Endodermal cell (in vitro differentiated cells): ENCODE data around the gene PARVB. TPM values are rescaled to one million over a fixed set of nuclear protein-coding genes. Genes with fewer than 3 reads are reported as not detected.
"Not testable (repeated sequence)": the region's sequence is repeated elsewhere in the genome, so short reads cannot be mapped to it uniquely, and the experiment has no call there.

Source experiments
- DNase-seq: peaks from one replicate; pipeline ENCODE4 v3.0.0-alpha.2; 2017
- H3K27ac ChIP-seq: 2 replicates; pipeline ENCODE4 v1.5.1; 2013; ENCODE audit warnings: mild to moderate bottlenecking, low read depth, low read length, moderate library complexity
- H3K27me3 ChIP-seq: 2 replicates; pipeline ENCODE4 v1.6.1; 2013; ENCODE audit warnings: mild to moderate bottlenecking, low read length, moderate library complexity; ENCODE audit not compliant: insufficient read depth, control insufficient read depth, poor library complexity, severe bottlenecking
- H3K36me3 ChIP-seq: 2 replicates; pipeline ENCODE4 v1.7.0; 2013; ENCODE audit warnings: mild to moderate bottlenecking, low read length, moderate library complexity; ENCODE audit not compliant: control insufficient read depth, insufficient read depth
- H3K4me1 ChIP-seq: one replicate; pipeline ENCODE4 v1.7.0; 2013; ENCODE audit warnings: low read length; ENCODE audit not compliant: control insufficient read depth, insufficient read depth
- H3K4me3 ChIP-seq: 2 replicates; pipeline ENCODE4 v1.5.1; 2013; ENCODE audit warnings: mild to moderate bottlenecking, low read length, moderate library complexity
- H3K9ac ChIP-seq: 2 replicates; pipeline ENCODE4 v1.6.1; 2013; ENCODE audit warnings: mild to moderate bottlenecking, low read length, moderate library complexity; ENCODE audit not compliant: poor library complexity, severe bottlenecking; ENCODE audit errors: extremely low read depth
- H3K9me3 ChIP-seq: 2 replicates; pipeline ENCODE4 v1.6.1; 2013; ENCODE audit warnings: mild to moderate bottlenecking, low read length, moderate library complexity; ENCODE audit not compliant: control insufficient read depth
- H3K27ac Mint-ChIP-seq: 2 replicates; pipeline ENCODE4 v1.8.0; 2020; ENCODE audit warnings: mixed read lengths
- H3K27me3 Mint-ChIP-seq: 2 replicates; pipeline ENCODE4 v1.8.0; 2021; ENCODE audit warnings: mild to moderate bottlenecking, mixed read lengths; ENCODE audit not compliant: insufficient read depth
- H3K36me3 Mint-ChIP-seq: 2 replicates; pipeline ENCODE4 v1.8.0; 2020; ENCODE audit warnings: low read depth, mixed read lengths
- H3K4me1 Mint-ChIP-seq: 2 replicates; pipeline ENCODE4 v1.8.0; 2020; ENCODE audit warnings: mixed read lengths
- H3K4me3 Mint-ChIP-seq: 2 replicates; pipeline ENCODE4 v1.8.0; 2020; ENCODE audit warnings: mild to moderate bottlenecking, moderate library complexity, mixed read lengths
- H3K9me3 Mint-ChIP-seq: 2 replicates; pipeline ENCODE4 v1.8.0; 2020; ENCODE audit warnings: mild to moderate bottlenecking, mixed read lengths
- WGBS, 2 experiments: methylation state at CpG; one replicate each; pipeline versions ENCODE4 v1.1.5 to v1.1.7; 2013; ENCODE audit warnings: missing lambda C conversion rate in 2 of 2, mixed read lengths in 1 of 2; ENCODE audit not compliant: insufficient coverage in 1 of 2, insufficient read length in 1 of 2; 5-methylcytosine and 5-hydroxymethylcytosine counted together
- total RNA-seq, 2 donors: library from RNA; stranded (reverse); fragmentation: NEBNext Ultra II Directional in 1 of 2; extraction: Animal tissue kit (Norgen Biotek cat#: 25700) in 1 of 2; gene quantifications; 2 replicates in 1 of 2; 3 replicates in 1 of 2; pipeline ENCODE4 v1.2.1, GENCODE V29; 2021
- TF ChIP-seq, protein P1 (sequence below): fragments of 200-600 bp; sonication (generic); conservative IDR thresholded peaks from 2 replicates; pipeline ENCODE4 v1.5.0; 2021; ENCODE audit warnings: antibody characterized with exemption, mild to moderate bottlenecking

PARVB gene
- total RNA-seq, 2 donors from 2014 or later = 29.6 to 32.3 TPM

DNA sequence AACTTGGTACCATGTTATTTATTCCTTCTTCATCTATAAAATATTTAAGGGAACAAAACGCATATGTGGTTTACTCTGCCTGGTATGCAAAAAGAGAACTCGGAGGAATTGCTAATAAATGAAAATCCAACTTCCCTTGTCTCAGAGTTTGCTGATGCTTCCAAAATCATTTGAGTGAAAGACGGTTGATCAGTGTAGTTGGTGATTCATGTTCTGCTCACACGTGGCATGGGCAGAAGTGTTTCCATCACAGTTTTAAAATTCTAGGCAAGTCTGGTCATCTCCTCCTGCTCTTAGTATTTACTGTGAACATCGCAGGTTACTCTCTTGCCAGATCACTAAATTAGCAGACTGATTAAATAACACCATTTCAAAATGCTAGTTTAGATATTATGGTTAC is 11.9 kb upstream of the PARVB start:
- Histone ChIP-seq H3K9ac (no peak overlapping the region), H3K27me3 (no peaks in the 10 kb centered on the region), H3K9me3 (no peaks in the 10 kb centered on the region), H3K4me1 (no peaks in the 10 kb centered on the region), H3K4me3 (no peak overlapping the region), H3K27ac (no peak overlapping the region), H3K36me3 (no peaks in the 10 kb centered on the region)
- TF ChIP-seq, protein P1, sequence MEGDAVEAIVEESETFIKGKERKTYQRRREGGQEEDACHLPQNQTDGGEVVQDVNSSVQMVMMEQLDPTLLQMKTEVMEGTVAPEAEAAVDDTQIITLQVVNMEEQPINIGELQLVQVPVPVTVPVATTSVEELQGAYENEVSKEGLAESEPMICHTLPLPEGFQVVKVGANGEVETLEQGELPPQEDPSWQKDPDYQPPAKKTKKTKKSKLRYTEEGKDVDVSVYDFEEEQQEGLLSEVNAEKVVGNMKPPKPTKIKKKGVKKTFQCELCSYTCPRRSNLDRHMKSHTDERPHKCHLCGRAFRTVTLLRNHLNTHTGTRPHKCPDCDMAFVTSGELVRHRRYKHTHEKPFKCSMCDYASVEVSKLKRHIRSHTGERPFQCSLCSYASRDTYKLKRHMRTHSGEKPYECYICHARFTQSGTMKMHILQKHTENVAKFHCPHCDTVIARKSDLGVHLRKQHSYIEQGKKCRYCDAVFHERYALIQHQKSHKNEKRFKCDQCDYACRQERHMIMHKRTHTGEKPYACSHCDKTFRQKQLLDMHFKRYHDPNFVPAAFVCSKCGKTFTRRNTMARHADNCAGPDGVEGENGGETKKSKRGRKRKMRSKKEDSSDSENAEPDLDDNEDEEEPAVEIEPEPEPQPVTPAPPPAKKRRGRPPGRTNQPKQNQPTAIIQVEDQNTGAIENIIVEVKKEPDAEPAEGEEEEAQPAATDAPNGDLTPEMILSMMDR = no peak
- Mint-ChIP-seq H3K9me3 (no peaks in the 10 kb centered on the region), H3K4me1 (peaks cover 3% of the 10 kb centered on the region), H3K27me3 (no peaks in the 10 kb centered on the region), H3K36me3 (no peaks in the 10 kb centered on the region), H3K4me3 (no peak overlapping the region), H3K27ac (no peak overlapping the region)
- DNase-seq = no peak
- 88 to 93% methylated on average over 5 of the region's 5 CpGs for WGBS, 2 experiments

DNA sequence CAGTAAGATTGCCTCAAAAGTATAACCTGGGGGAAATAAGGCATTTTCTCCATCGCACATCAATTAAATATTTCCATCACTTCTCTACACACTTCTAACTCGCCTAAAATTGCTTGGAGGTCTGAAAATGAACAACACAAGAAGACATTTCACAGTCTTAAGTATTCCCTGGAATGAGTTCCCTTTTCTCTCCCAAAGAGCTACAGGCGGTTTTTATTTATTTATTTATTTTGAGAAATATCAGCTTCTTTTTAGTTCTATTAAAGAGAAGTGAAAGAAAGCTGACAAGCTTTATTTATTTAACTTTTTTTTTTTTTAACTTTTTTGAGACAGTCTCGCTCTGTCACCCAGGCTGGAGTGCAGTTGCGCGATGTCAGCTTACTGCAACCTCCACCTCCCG is 11.5 kb upstream of the PARVB start:
- TF ChIP-seq, protein P1 = no peak
- Histone ChIP-seq H3K27me3 (no peaks in the 10 kb centered on the region), H3K9me3 (no peaks in the 10 kb centered on the region), H3K4me1 (no peaks in the 10 kb centered on the region), H3K27ac (no peak overlapping the region), H3K4me3 (no peak overlapping the region), H3K9ac (no peak overlapping the region), H3K36me3 (no peaks in the 10 kb centered on the region)
- Mint-ChIP-seq H3K36me3 (no peaks in the 10 kb centered on the region), H3K27ac (no peak overlapping the region), H3K9me3 (no peaks in the 10 kb centered on the region), H3K27me3 (no peaks in the 10 kb centered on the region), H3K4me1 (peaks cover 3% of the 10 kb centered on the region), H3K4me3 (no peak overlapping the region)
- WGBS, 2 experiments = 92 to 98% methylated on average over 2 to 6 of the region's 7 CpGs
- DNase-seq = no peak

DNA sequence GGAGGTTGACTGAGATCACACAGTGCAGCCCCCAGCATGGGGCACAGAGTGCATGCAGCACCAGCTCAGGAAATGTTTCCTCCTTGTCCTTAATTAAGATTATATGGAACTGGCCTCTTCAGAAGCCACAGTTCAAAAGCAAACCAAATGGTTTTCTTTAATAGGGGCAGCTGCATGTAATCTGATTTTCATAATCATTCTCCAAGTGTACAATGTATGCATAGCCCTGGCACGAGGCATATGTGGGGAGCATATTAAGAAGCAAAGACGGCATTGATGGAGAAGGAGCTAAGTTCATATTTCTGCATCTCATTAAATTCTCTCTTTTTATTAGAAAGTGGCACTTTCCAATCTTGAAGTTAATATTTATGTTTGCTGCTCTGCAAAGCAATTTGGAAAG is 9.9 kb upstream of the PARVB start:
- WGBS, 2 experiments = 79 to 80% methylated on average over 1 to 2 of the region's 2 CpGs
- Mint-ChIP-seq H3K4me3 (no peak overlapping the region), H3K9me3 (no peaks in the 10 kb centered on the region), H3K4me1 (peaks cover 3% of the 10 kb centered on the region), H3K27ac (no peak overlapping the region), H3K27me3 (no peaks in the 10 kb centered on the region), H3K36me3 (no peaks in the 10 kb centered on the region)
- TF ChIP-seq, protein P1 = no peak
- no peak overlapping the region for H3K27ac ChIP-seq
- H3K27me3 ChIP-seq = no peaks in the 10 kb centered on the region
- H3K4me3 ChIP-seq = no peak overlapping the region
- H3K9ac ChIP-seq = no peak overlapping the region
- no peaks in the 10 kb centered on the region for H3K4me1 ChIP-seq
- no peaks in the 10 kb centered on the region for H3K36me3 ChIP-seq
- no peak for DNase-seq
- H3K9me3 ChIP-seq = no peaks in the 10 kb centered on the region

DNA sequence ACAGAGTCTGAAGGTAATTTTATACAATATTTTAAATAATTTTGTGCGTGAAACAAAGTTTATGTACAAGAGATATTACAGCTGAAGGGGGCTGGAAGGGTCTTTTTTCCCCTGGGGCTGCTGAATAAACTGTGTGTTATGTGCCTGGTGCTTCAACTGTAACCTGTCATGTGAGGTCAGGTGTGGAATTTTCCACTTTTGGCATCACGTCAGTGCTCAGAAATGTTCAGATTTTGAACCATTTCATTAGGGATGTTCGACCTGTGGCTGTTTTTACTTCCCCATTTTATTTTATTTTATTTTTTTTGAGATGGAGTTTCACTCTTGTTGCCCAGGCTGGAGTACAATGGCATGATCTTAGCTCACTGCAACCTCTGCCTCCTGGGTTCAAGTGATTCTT is 7.5 kb upstream of the PARVB start:
- H3K9me3 ChIP-seq, H3K27me3 Mint-ChIP-seq, DNase-seq, H3K27me3 ChIP-seq, H3K27ac ChIP-seq, H3K4me1 Mint-ChIP-seq, H3K36me3 ChIP-seq, H3K9me3 Mint-ChIP-seq, H3K27ac Mint-ChIP-seq, H3K4me3 Mint-ChIP-seq, H3K4me1 ChIP-seq, H3K9ac ChIP-seq, H3K36me3 Mint-ChIP-seq, H3K4me3 ChIP-seq: not testable (repeated sequence)
- 93 to 100% methylated on average over 1 to 3 of the region's 3 CpGs for WGBS, 2 experiments
